PC-3 (cell line): ENCODE measurements around the gene MKRN3.

Source experiments
- EZH2 ChIP-seq: fragments of 300-600 bp; sonication (generic); IDR thresholded peaks from one replicate; pipeline ENCODE4 v1.6.1; 2017; ENCODE audit warnings: antibody characterized with exemption, mild to moderate bottlenecking, low read length; ENCODE audit not compliant: unreplicated experiment
- TF ChIP-seq, protein P1 (sequence below): fragments of 300-600 bp; sonication (generic); conservative IDR thresholded peaks from 2 replicates; pipeline ENCODE4 v1.5.1; 2017; ENCODE audit warnings: antibody characterized with exemption, low read depth, mild to moderate bottlenecking, low read length

DNA sequence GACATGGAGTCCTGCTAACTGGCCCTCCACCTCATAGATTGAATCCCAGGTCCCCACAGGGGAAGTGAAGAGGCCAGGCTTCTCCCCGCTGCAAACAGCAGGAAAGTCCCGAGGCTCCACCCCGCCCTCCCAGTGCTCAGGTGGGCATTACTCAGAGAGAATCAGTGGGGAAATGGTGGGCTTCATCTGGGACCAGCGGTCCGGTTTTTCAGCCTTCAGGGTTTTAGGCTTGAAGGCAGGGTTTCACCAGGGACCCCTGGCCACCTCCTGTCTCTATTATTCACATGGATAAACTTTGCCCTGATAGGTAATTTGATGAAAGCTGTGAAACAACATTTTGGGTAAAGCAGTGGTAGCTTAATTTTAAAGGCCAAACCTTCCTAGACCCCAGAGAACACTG lies 31.3 kb downstream of the MKRN3 start:
- TF ChIP-seq, protein P1, sequence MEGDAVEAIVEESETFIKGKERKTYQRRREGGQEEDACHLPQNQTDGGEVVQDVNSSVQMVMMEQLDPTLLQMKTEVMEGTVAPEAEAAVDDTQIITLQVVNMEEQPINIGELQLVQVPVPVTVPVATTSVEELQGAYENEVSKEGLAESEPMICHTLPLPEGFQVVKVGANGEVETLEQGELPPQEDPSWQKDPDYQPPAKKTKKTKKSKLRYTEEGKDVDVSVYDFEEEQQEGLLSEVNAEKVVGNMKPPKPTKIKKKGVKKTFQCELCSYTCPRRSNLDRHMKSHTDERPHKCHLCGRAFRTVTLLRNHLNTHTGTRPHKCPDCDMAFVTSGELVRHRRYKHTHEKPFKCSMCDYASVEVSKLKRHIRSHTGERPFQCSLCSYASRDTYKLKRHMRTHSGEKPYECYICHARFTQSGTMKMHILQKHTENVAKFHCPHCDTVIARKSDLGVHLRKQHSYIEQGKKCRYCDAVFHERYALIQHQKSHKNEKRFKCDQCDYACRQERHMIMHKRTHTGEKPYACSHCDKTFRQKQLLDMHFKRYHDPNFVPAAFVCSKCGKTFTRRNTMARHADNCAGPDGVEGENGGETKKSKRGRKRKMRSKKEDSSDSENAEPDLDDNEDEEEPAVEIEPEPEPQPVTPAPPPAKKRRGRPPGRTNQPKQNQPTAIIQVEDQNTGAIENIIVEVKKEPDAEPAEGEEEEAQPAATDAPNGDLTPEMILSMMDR, result no peak
- no peak for TF ChIP-seq EZH2
